HG02571 (cell line): ENCODE measurements around the gene STAG3.
"Not testable (repeated sequence)": the region's sequence is repeated elsewhere in the genome, so short reads cannot be mapped to it uniquely, and the experiment has no call there.

Experiments used
- ATAC-seq: cut with Tn5 transposase; IDR thresholded peaks from one replicate; pipeline ENCODE4 v1.9.1; 2021; ENCODE audit warnings: mild to moderate bottlenecking, moderate library complexity; ENCODE audit not compliant: unreplicated experiment

The STAG3 gene

DNA sequence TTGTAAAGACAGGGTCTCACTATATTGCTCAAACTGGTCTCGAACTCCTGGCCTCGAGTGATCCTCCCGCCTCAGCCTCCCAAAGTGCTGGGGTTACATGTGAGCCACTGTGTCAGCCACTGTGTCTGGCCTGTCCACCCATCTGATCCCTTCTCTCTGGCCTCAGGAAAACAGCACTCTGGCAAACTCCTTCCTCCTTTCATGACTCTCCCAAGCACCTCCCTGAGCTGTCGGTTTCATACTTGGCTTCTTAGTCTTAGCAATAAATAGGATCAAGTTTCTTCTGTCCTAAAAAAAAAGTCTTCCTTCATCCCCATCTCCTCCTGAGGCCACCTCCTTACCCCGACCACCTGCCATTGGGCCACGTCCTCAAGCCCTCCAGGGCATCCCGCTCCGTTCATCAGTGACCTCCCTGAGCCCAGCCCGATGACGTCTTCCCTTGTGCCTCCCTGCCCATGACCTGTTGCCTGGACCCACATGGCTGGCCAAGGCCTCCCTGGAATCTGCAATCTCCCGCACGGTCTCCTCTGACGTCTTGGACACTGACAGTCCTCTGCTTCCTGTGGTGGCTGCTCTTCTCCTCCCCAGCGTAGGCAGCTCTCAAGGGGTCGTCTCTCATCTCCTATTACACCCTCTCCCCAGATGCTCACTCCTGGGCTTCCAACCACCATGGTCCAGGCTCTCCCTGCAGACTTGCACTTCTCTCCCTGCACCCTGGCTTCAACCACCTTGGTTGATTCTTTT lies 68.6 kb downstream of the STAG3 start:
- ATAC-seq = not testable (repeated sequence)

DNA sequence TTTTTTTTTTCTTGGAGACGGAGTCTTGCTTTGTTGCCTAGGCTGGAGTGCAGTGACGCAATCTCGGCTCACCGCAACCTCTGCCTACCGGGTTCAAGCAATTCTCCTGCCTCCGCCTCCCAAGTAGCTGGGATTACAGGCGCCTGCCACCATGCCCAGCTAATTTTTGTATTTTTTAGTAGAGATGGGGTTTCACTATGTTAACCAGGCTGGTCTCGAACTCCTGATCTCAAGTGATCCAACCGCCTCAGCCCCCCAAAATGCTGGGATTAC lies 69.1 kb downstream of the STAG3 start:
- ATAC-seq = not testable (repeated sequence)

DNA sequence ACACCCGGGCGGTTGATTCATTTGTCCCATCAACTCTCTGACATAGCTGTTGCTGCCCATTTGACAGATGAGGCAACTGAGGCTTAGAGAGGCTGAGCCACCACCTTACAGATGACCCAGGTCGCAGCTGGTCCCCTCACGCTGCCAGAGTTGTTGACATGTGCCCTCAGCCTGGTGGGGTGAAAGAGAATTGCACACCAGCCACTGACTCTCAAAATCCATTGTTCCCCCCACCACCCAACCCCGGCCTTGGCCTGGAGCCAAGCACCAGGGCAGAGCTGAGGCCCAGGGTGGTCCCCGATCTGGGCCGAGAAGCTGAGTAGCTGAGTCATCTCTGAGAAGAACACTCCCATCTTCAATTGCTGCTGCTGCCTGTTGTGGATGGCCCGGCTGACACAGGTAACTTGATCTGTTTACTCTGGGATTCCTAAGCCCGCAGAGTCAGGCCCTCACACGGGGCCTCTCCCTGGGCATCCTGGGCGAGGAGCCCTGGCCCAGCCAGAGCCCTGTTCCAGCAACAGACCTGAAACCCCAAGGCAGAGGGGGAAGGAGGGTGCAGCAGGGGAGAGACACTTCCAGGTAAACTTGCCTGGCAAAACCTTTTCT lies 69.5 kb downstream of the STAG3 start:
- ATAC-seq = no peak

DNA sequence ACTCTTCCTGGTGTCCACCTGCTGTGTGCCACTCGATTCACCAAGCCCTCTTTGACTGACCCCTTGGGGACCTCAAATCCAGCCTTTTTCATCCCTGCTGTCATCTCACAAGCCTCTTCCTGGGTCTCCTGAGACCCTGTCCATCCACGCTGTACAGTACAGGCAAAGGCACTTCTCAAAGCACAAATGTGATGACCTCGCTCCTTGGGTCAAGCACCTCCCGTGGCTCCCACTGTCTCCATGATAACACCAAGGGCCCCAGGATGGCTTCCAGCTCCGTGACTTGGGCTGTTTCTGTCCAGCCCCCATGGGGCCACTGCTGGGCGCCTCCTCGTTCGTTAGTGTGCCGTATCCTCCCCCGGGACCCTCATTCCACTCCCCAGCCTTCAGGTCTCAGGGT lies 70.8 kb downstream of the STAG3 start:
- ATAC-seq = no peak

DNA sequence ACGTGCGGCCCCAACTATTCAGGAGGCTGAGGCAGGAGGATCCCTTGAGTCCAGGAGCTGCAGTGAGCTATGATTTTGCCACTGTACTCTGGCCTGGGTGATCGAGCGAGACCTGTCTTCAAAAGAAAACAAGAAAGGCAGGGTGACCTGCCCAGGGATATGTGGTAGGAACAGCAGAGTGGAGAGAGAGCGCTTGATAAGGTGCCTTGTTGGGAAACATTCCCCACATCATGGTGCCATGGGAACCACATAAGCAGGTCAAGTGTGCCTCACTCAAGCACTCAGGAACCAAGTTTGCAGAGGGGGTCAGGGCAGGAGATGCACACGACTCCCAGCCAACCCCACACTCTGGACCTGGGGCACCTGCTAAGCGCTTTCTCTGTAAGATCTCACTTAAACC lies 79.3 kb downstream of the STAG3 start:
- no peak for ATAC-seq

DNA sequence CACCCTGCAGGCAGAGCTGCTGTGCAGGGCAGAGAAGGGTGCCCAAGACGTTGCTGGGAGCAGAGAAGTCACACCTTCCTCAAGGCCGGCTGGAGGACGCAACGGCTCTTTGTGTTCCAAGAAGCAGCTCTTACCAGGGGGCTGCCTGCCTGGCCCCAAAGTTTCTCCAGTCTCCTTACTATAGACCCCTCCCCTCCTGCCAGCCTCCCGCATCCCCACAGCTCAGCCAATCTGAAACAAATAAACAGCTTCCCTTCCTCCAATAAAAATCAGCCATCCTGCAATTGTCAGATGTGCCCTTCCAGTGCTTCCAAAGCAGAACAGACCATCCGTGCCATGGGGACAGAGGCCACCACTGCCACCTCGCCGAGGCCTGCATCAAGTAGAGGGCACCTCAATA lies 82.3 kb downstream of the STAG3 start:
- not testable (repeated sequence) for ATAC-seq

DNA sequence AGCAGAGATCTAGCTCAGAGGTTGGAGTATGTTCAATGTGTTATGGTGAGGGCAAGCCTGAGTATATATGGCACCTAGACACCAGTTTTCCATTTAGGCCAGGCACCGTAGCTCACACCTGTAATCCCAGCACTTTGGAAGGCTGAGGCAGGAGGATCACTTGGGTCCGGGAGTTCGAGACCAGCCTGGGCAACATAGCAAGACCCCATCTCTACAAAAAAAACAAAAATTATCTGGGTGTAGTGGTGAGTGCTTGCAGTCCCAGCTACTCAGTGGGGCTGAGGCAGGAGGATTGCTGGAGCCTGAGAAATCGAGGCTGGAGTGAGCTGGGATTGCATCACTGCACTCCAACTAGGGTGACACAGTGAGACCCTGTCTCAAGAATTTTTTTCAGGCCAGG lies 85.2 kb downstream of the STAG3 start:
- ATAC-seq = not testable (repeated sequence)
